CD4-positive, alpha-beta memory T cell (primary cell): ENCODE results near the gene CCL25. TPM values are rescaled to one million over a fixed set of nuclear protein-coding genes. Genes with fewer than 3 reads are reported as not detected.

Source experiments
- CTCF ChIA-PET: fragments of 350-600 bp; sonication (Branson Sonifier 250); formaldehyde crosslinking; loops from one replicate; lab custom pipeline; 2021; ENCODE audit warnings: inconsistent platforms; ENCODE audit not compliant: partially characterized antibody; lab: Charles Lee
- POLR2A ChIA-PET: fragments of 350-600 bp; sonication (Branson Sonifier 250); formaldehyde crosslinking; loops from one replicate; lab custom pipeline; 2021; ENCODE audit not compliant: partially characterized antibody; lab: Charles Lee
- DNase-seq, 5 donors: peaks; one replicate each; pipeline versions ENCODE4 v3.0.0 to v3.0.0-alpha.2; 2020 to 2022; ENCODE audit warnings: mixed read lengths in 1 of 5
- H3K27ac ChIP-seq: one replicate; pipeline ENCODE4 v1.7.0; 2013; ENCODE audit warnings: low read depth, low read length
- H3K27me3 ChIP-seq: 2 replicates; pipeline ENCODE4 v1.7.0; 2013; ENCODE audit warnings: mild to moderate bottlenecking, low read length, moderate library complexity; ENCODE audit not compliant: insufficient read depth
- H3K36me3 ChIP-seq: 2 replicates; pipeline ENCODE4 v1.7.0; 2013; ENCODE audit warnings: mild to moderate bottlenecking, low read length, moderate library complexity; ENCODE audit not compliant: insufficient read depth
- H3K4me1 ChIP-seq: 2 replicates; pipeline ENCODE4 v1.7.0; 2013; ENCODE audit warnings: mild to moderate bottlenecking, low read length, moderate library complexity; ENCODE audit not compliant: insufficient read depth
- H3K4me3 ChIP-seq, 2 donors: one replicate each; pipeline ENCODE4 v1.7.0; 2013; ENCODE audit warnings: low read length in 2 of 2, mild to moderate bottlenecking in 1 of 2
- H3K9me3 ChIP-seq, 2 donors: one replicate each; pipeline ENCODE4 v1.7.0; 2013; ENCODE audit warnings: low read length in 2 of 2, control low read depth in 1 of 2; ENCODE audit not compliant: control insufficient read depth in 1 of 2
- H3K27ac Mint-ChIP-seq, 7 donors: one replicate each; pipeline ENCODE4 v1.8.0; 2020 to 2021; ENCODE audit warnings: mixed read lengths in 7 of 7, mild to moderate bottlenecking in 6 of 7, inconsistent platforms in 3 of 7, moderate library complexity in 3 of 7
- H3K27me3 Mint-ChIP-seq, 2 donors: one replicate each; pipeline ENCODE4 v1.8.0; 2020 to 2021; ENCODE audit warnings: mixed read lengths in 2 of 2
- H3K36me3 Mint-ChIP-seq, 2 donors: one replicate each; pipeline ENCODE4 v1.8.0; 2020 to 2021; ENCODE audit warnings: mixed read lengths in 2 of 2, inconsistent platforms in 1 of 2, mild to moderate bottlenecking in 1 of 2
- H3K4me1 Mint-ChIP-seq, 4 donors: one replicate each; pipeline ENCODE4 v1.8.0; 2020 to 2021; ENCODE audit warnings: mixed read lengths in 4 of 4, mild to moderate bottlenecking in 1 of 4
- H3K4me3 Mint-ChIP-seq, 8 donors: one replicate each; pipeline ENCODE4 v1.8.0; 2020 to 2021; ENCODE audit warnings: mixed read lengths in 8 of 8, mild to moderate bottlenecking in 7 of 8, moderate library complexity in 6 of 8, inconsistent platforms in 3 of 8
- H3K9me3 Mint-ChIP-seq, 8 donors: one replicate each; pipeline ENCODE4 v1.8.0; 2020 to 2021; ENCODE audit warnings: mixed read lengths in 8 of 8, mild to moderate bottlenecking in 5 of 8, inconsistent platforms in 3 of 8, moderate library complexity in 1 of 8
- intact Hi-C: fragments of 100-400 bp; cut with micrococcal nuclease; formaldehyde crosslinking; loops from one replicate; pipeline ENCODE4 v1.15.1; 2023
- polyA plus RNA-seq, 2 donors: library from polyadenylated mRNA; unstranded; fragments of 300-500 nt; fragmentation: Illumina TruSeq; gene quantifications; one replicate each; pipeline ENCODE4 v1.2.3, GENCODE V29; 2021
- total RNA-seq, 2 experiments: library from RNA; stranded (reverse); gene quantifications; one replicate each; pipeline ENCODE4 v1.2.3, GENCODE V29; 2021

The CCL25 gene
- total and polyA plus RNA-seq, 4 experiments from 2014 or later = not detected

DNA sequence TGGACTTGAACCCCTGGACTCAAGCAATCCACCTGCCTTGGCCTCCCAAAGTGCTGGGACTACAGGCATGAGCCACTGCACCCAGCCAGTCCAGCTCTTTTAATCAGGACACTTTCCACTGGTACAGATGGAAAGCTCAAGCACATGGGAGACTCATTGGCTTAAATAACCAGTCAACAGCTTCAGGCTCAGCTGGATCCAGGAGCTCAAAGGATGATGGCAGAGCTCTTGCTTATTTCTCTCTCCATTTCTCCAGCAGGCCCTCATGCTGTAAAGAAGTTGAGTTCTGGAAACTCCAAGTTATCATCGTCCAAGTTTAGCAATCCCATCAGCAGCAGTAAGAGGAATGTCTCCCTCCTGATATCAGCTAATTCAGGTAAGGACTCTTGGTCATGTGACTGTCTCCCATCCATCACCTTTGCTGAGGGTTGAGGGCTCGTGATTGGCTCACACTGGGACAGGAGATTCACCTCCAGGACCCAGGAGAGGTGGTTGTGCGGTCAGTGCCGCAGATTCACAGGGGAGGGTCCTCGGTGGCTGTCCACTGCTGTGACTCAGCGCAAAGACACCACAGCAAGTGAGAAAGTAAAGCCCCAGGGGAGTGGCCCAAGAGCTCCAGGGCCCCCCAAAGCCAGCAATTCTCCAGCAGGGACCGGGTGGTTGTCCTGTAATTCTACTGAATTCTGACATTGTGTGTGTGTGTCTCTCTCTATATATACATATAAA lies 5.1 kb downstream of the CCL25 start:
- CTCF ChIA-PET = no interaction called here
- Histone ChIP-seq H3K27ac (no peak overlapping the region), H3K27me3 (no peaks in the 10 kb centered on the region), H3K9me3 (no peaks in the 10 kb centered on the region), H3K4me3 (no peak overlapping the region), H3K4me1 (no peaks in the 10 kb centered on the region), H3K36me3 (no peaks in the 10 kb centered on the region)
- peaks cover 0 to 2% (median 0%) of the 10 kb centered on the region in 8 donors for H3K9me3 Mint-ChIP-seq
- H3K36me3 Mint-ChIP-seq = no peaks in the 10 kb centered on the region
- H3K27ac Mint-ChIP-seq = peak overlapping the region in 1 of 7 donors; percentile 15
- H3K4me1 Mint-ChIP-seq = no peaks in the 10 kb centered on the region
- POLR2A ChIA-PET = no interaction called here
- H3K4me3 Mint-ChIP-seq = no peak overlapping the region
- no peak for DNase-seq
- H3K27me3 Mint-ChIP-seq = no peaks in the 10 kb centered on the region
- intact Hi-C loops = no loop called here

DNA sequence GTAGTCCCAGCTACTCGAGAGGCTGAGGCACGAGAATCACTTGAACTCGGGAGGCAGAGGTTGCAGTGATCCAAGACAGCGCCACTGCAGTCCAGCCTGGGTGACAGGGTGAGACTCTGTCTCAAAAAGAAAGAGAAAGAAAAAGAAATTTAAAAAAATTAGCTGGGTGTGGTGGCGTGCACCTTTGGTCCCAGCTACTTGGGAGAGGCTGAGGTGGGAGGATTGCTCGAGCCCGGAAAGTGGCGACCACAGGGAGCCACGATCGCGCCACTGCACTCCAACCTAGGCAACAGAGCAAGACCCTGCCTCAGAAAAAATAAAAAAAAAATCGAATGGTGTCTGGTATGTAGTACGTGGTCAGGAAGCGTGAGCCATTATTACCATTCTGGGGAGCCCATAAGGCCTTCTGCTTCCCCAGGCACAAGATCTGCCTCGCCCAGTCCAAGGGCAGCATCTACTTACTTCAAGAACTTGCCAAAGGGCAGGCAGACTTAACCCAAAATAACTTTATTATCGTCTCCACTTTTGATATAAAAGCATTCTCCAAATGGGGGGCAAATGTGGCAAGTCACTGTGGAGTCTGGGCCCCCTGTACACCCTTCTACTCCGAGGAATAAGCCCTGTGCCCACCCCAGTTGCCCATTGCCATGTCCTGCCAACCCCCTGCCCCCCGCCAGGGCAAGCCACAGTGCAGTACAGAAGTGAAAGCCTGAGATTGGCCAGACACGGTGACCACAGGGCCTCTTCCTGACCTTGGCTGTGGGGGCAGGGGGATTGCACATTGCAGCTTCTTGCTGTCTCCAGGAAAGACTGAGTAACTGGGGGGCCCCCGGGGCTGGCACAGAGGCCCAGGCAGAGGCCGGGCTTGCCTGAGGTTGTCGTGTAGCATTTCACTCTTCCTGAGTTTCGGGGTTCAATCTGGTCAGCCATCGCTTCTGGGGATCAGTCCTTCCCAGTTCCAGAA lies 12.6 kb downstream of the CCL25 start:
- H3K4me3 ChIP-seq = no peak overlapping the region
- Mint-ChIP-seq H3K9me3 (peaks cover 0 to 20% (median 15%) of the 10 kb centered on the region in 8 donors), H3K4me3 (no peak overlapping the region), H3K27ac (no peak overlapping the region), H3K36me3 (peaks cover 2 to 5% of the 10 kb centered on the region in 2 donors), H3K4me1 (no peaks in the 10 kb centered on the region), H3K27me3 (peaks cover 0 to under 1% of the 10 kb centered on the region in 2 donors)
- ChIA-PET CTCF (interaction anchor here (0.6 kb wide), 1 partner anchor 123 kb away, joined by 3 read pairs; no protein-coding TSS in a partner anchor), POLR2A (no interaction called here)
- DNase-seq = no peak
- no peaks in the 10 kb centered on the region for H3K4me1 ChIP-seq
- no peak overlapping the region for H3K27ac ChIP-seq
- intact Hi-C loops = no loop called here
- H3K9me3 ChIP-seq = peaks cover 0 to 15% of the 10 kb centered on the region in 2 donors
- H3K27me3 ChIP-seq = no peaks in the 10 kb centered on the region
- H3K36me3 ChIP-seq = no peaks in the 10 kb centered on the region

GRCh38 chr19:8065875-8066261 lies 13.3 kb downstream of the CCL25 start:
- Histone ChIP-seq H3K36me3 (no peaks in the 10 kb centered on the region), H3K4me3 (no peak overlapping the region), H3K4me1 (no peaks in the 10 kb centered on the region), H3K9me3 (peaks cover 0 to 15% of the 10 kb centered on the region in 2 donors), H3K27ac (no peak overlapping the region), H3K27me3 (no peaks in the 10 kb centered on the region)
- Mint-ChIP-seq H3K9me3 (peaks cover 0 to 24% (median 20%) of the 10 kb centered on the region in 8 donors), H3K36me3 (peaks cover 2 to 7% of the 10 kb centered on the region in 2 donors), H3K27me3 (peaks cover 0 to 2% of the 10 kb centered on the region in 2 donors), H3K4me3 (no peak overlapping the region), H3K4me1 (no peaks in the 10 kb centered on the region), H3K27ac (no peak overlapping the region)
- ChIA-PET POLR2A (no interaction called here), CTCF (interaction anchor here (0.6 kb wide), 1 partner anchor 123 kb away, joined by 3 read pairs; no protein-coding TSS in a partner anchor)
- DNase-seq = no peak
- intact Hi-C loops = no loop called here

GRCh38 chr19:8069096-8069973 lies 16.8 kb downstream of the CCL25 start:
- Histone ChIP-seq H3K4me3 (no peak overlapping the region), H3K4me1 (no peaks in the 10 kb centered on the region), H3K27ac (no peak overlapping the region), H3K36me3 (no peaks in the 10 kb centered on the region), H3K9me3 (peaks cover 0 to 15% of the 10 kb centered on the region in 2 donors), H3K27me3 (no peaks in the 10 kb centered on the region)
- CTCF ChIA-PET = interaction anchor here (1.3 kb wide), 1 partner anchor 10 kb away, joined by 4 read pairs; no protein-coding TSS in a partner anchor
- Mint-ChIP-seq H3K27me3 (peaks cover 0 to 2% of the 10 kb centered on the region in 2 donors), H3K9me3 (peaks cover 3 to 34% (median 23%) of the 10 kb centered on the region in 8 donors), H3K4me1 (no peaks in the 10 kb centered on the region), H3K27ac (no peak overlapping the region), H3K4me3 (no peak overlapping the region), H3K36me3 (peaks cover 2 to 7% of the 10 kb centered on the region in 2 donors)
- POLR2A ChIA-PET = no interaction called here
- DNase-seq = no peak
- intact Hi-C loops = no loop called here

DNA sequence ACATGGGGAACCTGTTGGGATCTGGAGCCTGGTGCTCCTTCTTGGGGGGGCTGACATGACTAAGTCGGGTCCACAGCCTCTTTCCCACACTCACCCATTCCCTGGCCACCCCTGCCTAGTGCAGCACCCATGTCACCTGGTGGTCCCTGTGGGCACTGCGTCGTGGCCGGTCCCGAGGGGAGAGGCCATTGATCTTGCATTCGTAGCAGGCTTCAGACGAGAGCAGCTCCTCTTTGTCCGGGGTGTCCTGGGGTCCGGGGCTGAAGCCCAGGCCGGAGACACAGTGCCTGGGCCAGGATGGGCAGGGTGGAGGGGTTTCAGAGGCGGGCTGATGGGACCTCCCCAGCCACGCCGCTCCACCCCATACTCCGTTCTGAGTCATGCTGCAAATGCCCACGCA lies 19.4 kb downstream of the CCL25 start:
- H3K4me1 ChIP-seq = no peaks in the 10 kb centered on the region
- no peaks in the 10 kb centered on the region for H3K27me3 ChIP-seq
- Mint-ChIP-seq H3K36me3 (peaks cover 2 to 7% of the 10 kb centered on the region in 2 donors), H3K9me3 (peaks cover 5 to 34% (median 26%) of the 10 kb centered on the region in 8 donors), H3K27ac (no peak overlapping the region), H3K4me3 (no peak overlapping the region), H3K27me3 (peaks cover 0 to 2% of the 10 kb centered on the region in 2 donors), H3K4me1 (no peaks in the 10 kb centered on the region)
- ChIA-PET POLR2A (no interaction called here), CTCF (no interaction called here)
- no peaks in the 10 kb centered on the region for H3K36me3 ChIP-seq
- intact Hi-C loops = no loop called here
- DNase-seq = no peak
- no peak overlapping the region for H3K4me3 ChIP-seq
- peaks cover 0 to 15% of the 10 kb centered on the region in 2 donors for H3K9me3 ChIP-seq
- no peak overlapping the region for H3K27ac ChIP-seq

DNA sequence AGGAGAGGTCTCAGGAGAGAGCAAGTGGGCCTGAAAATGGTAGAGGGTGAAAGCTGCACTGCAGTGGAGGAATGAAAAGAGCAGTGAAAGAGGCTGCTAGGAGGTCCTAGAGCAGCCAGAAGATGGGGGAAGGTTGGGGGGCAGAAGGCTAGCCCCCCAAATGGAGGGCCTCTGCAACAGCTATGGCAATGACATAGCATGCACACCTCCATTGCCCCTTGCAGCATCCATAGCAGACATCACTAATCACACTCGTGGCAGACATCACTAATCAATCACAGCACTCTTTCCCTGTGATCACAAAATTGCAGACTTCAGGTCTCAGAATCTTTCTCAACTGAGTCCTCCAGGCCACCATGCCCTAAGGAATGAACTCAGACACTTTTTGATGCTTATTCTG lies 21.9 kb downstream of the CCL25 start:
- no peak overlapping the region for H3K27ac Mint-ChIP-seq
- H3K9me3 ChIP-seq = peaks cover 0 to 6% of the 10 kb centered on the region in 2 donors
- H3K36me3 Mint-ChIP-seq = peaks cover 0 to 4% of the 10 kb centered on the region in 2 donors
- no peaks in the 10 kb centered on the region for H3K27me3 ChIP-seq
- no peak overlapping the region for H3K4me3 ChIP-seq
- peaks cover 5 to 21% (median 16%) of the 10 kb centered on the region in 8 donors for H3K9me3 Mint-ChIP-seq
- DNase-seq = no peak
- H3K27me3 Mint-ChIP-seq = peaks cover 3 to 4% of the 10 kb centered on the region in 2 donors
- ChIA-PET POLR2A (no interaction called here), CTCF (interaction anchor here (0.6 kb wide), 1 partner anchor 163 kb away, joined by 3 read pairs; no protein-coding TSS in a partner anchor)
- no peak overlapping the region for H3K4me3 Mint-ChIP-seq
- no peak overlapping the region for H3K27ac ChIP-seq
- H3K4me1 ChIP-seq = no peaks in the 10 kb centered on the region
- intact Hi-C loops = no loop called here
- H3K36me3 ChIP-seq = no peaks in the 10 kb centered on the region
- H3K4me1 Mint-ChIP-seq = no peaks in the 10 kb centered on the region
